Activated CD8-positive, alpha-beta T cell treated with anti-CD3 and anti-CD28 coated beads, Interleukin-2, amount 10 ng/mL, durations not matched to agents 7 days and 5 days (primary cell): ENCODE data around the gene MICU1. TPM values are rescaled to one million over a fixed set of nuclear protein-coding genes. Genes with fewer than 3 reads are reported as not detected.
"Not testable (repeated sequence)": the region's sequence is repeated elsewhere in the genome, so short reads cannot be mapped to it uniquely, and the experiment has no call there.

Experiments
- ATAC-seq: fragments of 150-1000 bp; cut with Tn5 transposase; one replicate; pipeline ENCODE4 v1.10.0; 2021; ENCODE audit warnings: moderate library complexity
- CTCF ChIA-PET: fragments of 350-600 bp; sonication (Branson Sonifier 250); formaldehyde crosslinking; loops from one replicate; lab custom pipeline; 2021; ENCODE audit warnings: antibody characterized with exemption; lab: Charles Lee
- POLR2A ChIA-PET: fragments of 350-600 bp; sonication (Branson Sonifier 250); formaldehyde crosslinking; loops from one replicate; lab custom pipeline; 2021; ENCODE audit warnings: antibody characterized with exemption; lab: Charles Lee
- DNase-seq: peaks from one replicate; pipeline ENCODE4 v3.0.0-alpha.2; 2020
- H3K27ac Mint-ChIP-seq: one replicate; pipeline ENCODE4 v1.8.0; 2021; ENCODE audit warnings: mild to moderate bottlenecking, mixed read lengths
- H3K27me3 Mint-ChIP-seq: one replicate; pipeline ENCODE4 v1.8.0; 2021; ENCODE audit warnings: low read depth, mixed read lengths
- H3K36me3 Mint-ChIP-seq: one replicate; pipeline ENCODE4 v1.8.0; 2021; ENCODE audit warnings: low read depth, mixed read lengths
- H3K4me1 Mint-ChIP-seq: one replicate; pipeline ENCODE4 v1.8.0; 2021; ENCODE audit warnings: low read depth, mixed read lengths
- H3K4me3 Mint-ChIP-seq: one replicate; pipeline ENCODE4 v1.8.0; 2021; ENCODE audit warnings: mild to moderate bottlenecking, mixed read lengths
- H3K9me3 Mint-ChIP-seq: one replicate; pipeline ENCODE4 v1.8.0; 2022; ENCODE audit warnings: mixed read lengths; ENCODE audit not compliant: insufficient read depth
- total RNA-seq, 2 experiments: library from RNA; stranded (reverse); gene quantifications; one replicate each; pipeline ENCODE4 v1.2.3, GENCODE V29; 2021

The MICU1 gene
- total RNA-seq, 2 experiments from 2014 or later: 23.4 to 26.9 TPM

GRCh38 chr10:72550239-72550638 lies 75.6 kb downstream of the MICU1 start:
- DNase-seq: no peak
- ChIA-PET CTCF (no interaction called here), POLR2A (no interaction called here)
- ATAC-seq: no peak
- Mint-ChIP-seq H3K27me3 (no peaks in the 10 kb centered on the region), H3K4me1 (no peaks in the 10 kb centered on the region), H3K4me3 (no peak overlapping the region), H3K36me3 (peaks cover 11% of the 10 kb centered on the region), H3K27ac (no peak overlapping the region), H3K9me3 (no peaks in the 10 kb centered on the region)

DNA sequence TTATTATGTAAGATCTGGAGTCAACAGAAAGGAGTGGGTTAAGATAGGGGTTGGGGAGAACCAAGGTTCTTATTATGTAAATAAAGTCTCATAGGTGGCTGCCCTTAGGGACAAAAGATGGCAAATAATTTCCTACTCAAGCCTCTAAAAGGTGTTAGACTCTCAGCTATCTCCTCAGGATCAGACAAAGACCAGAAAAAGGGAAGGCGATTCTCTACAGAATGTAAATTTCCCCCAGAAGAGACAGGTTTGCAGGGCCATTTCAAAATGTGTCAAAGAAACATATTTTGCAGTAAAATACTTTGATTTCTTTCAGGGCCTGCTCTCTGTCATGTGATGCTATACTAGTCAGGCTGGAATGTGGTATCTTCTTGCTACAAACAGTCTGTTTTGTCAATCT lies 80.3 kb downstream of the MICU1 start:
- Mint-ChIP-seq H3K9me3 (peaks cover 9% of the 10 kb centered on the region), H3K4me3 (no peak overlapping the region), H3K27me3 (no peaks in the 10 kb centered on the region), H3K4me1 (no peaks in the 10 kb centered on the region), H3K27ac (no peak overlapping the region), H3K36me3 (peaks cover 25% of the 10 kb centered on the region)
- POLR2A ChIA-PET: no interaction called here
- DNase-seq: no peak
- no peak for ATAC-seq
- CTCF ChIA-PET: no interaction called here

- POLR2A ChIA-PET, CTCF ChIA-PET: not testable (repeated sequence)
- peaks cover 27% of the 10 kb centered on the region for H3K36me3 Mint-ChIP-seq
Measured at GRCh38 chr10:72543855-72544254, 82.0 kb downstream of the MICU1 start.

DNA sequence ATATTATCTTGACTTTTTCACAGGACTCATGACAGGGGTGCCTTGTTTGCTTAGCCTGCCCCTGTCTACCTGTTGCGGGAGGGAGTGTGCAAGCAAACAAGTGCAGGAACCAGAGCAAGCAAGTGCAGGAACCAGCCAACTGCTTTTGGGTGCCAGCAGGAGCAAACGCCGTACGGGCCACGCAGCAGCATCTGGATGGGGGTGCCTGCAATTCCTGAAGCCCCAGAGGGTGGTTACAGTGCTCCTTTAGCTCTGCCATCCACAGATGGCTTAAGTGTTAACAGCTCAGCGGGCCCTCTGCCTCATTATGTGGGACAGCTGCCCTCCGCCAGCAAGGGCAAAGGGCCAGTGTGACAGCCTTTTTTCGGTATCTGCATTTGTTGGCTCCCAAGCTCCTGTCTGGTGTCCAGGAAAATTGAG lies 83.5 kb downstream of the MICU1 start:
- DNase-seq (no peak), ATAC-seq (no peak)
- Mint-ChIP-seq H3K4me3 (no peak overlapping the region), H3K4me1 (peaks cover 4% of the 10 kb centered on the region), H3K36me3 (peaks cover 22% of the 10 kb centered on the region), H3K9me3 (peaks cover 9% of the 10 kb centered on the region), H3K27ac (no peak overlapping the region), H3K27me3 (no peaks in the 10 kb centered on the region)
- ChIA-PET POLR2A (no interaction called here), CTCF (no interaction called here)

More at GRCh38 chr10:72543855-72544254, 82.0 kb downstream of the MICU1 start:
- H3K9me3 Mint-ChIP-seq, DNase-seq, ATAC-seq, H3K27ac Mint-ChIP-seq, H3K27me3 Mint-ChIP-seq, H3K4me1 Mint-ChIP-seq, H3K4me3 Mint-ChIP-seq: not testable (repeated sequence)

DNA sequence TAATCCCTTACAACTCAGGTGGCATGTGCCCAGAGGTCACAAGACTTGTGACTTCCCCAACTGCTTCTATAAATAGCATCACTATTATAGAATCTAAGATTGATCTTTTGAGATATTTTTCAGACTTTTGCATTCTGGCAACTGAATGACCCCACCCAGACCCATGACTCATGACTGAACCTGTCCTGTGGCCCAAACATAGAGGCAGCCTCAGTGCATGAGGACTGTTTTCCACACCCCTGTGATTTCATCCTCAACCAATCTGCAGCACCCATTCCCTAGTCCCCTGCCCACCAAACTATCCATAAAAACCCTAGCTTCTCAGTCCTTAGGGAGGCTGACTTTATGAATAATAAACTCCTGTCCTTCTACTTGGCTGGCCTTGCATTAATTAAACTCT lies 84.5 kb downstream of the MICU1 start:
- Mint-ChIP-seq H3K4me3 (no peak overlapping the region), H3K27me3 (no peaks in the 10 kb centered on the region), H3K36me3 (peaks cover 22% of the 10 kb centered on the region), H3K4me1 (peaks cover 4% of the 10 kb centered on the region), H3K27ac (no peak overlapping the region), H3K9me3 (peaks cover 9% of the 10 kb centered on the region)
- ChIA-PET CTCF (no interaction called here), POLR2A (no interaction called here)
- no peak for ATAC-seq
- DNase-seq: no peak

DNA sequence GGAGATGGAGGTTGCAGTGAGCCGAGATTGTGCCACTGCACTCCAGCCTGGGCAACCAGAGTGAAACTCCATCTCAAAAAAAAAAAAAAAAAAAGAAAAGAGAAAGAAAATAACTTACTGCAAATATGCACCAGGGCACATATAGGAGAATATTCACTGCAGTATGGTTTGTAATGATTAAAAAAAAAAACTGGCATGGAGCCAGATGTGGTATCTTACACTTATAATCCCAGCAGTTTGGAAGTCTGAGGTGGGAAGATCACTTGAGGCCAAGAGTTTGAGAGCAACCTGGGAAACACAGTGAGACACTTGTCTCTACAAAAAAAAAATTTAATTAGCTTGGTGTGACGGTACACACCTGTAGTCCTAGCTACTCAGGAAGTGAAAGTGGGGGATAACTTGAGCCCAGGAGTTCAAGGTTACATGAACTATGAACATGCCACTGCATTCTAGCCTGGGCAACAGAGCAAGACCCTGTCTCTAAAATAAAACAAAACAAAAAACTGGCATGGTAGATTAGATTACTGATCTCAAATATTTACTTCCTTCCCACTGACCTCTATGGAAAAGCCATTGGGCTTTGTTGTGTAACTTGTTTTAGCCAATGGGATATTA lies 85.6 kb downstream of the MICU1 start:
- H3K9me3 Mint-ChIP-seq: peaks cover 9% of the 10 kb centered on the region
- DNase-seq: no peak
- H3K4me3 Mint-ChIP-seq: no peak overlapping the region
- ChIA-PET CTCF (no interaction called here), POLR2A (no interaction called here)
- H3K36me3 Mint-ChIP-seq: peaks cover 22% of the 10 kb centered on the region
- peaks cover 4% of the 10 kb centered on the region for H3K4me1 Mint-ChIP-seq
- ATAC-seq: no peak
- H3K27me3 Mint-ChIP-seq: no peaks in the 10 kb centered on the region
- no peak overlapping the region for H3K27ac Mint-ChIP-seq

DNA sequence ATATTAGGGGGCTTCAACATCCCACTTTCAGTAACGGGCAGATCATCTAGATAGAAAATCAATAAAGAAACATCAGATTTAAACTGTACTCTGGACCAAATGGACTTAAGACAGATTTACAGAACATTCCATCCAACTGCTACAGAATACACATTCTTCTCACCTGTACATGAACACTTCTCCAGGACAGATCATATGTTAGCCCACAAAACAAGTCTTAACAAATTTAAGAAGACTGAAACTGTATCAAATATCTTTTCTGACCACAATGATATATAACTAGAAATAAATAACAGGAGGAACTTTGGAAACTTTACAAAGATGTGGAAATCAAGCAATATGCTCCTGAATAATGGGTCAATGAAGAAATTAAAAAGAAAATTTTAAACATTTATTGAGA lies 86.7 kb downstream of the MICU1 start:
- DNase-seq: no peak
- POLR2A ChIA-PET: no interaction called here
- CTCF ChIA-PET: no interaction called here
- H3K27me3 Mint-ChIP-seq: no peaks in the 10 kb centered on the region
- ATAC-seq: no peak
- H3K4me1 Mint-ChIP-seq: peaks cover 4% of the 10 kb centered on the region
- H3K9me3 Mint-ChIP-seq: peaks cover 9% of the 10 kb centered on the region
- no peak overlapping the region for H3K4me3 Mint-ChIP-seq
- H3K36me3 Mint-ChIP-seq: peaks cover 22% of the 10 kb centered on the region
- H3K27ac Mint-ChIP-seq: no peak overlapping the region

- DNase-seq (no peak), ATAC-seq (no peak)
- CTCF ChIA-PET: interaction anchor here (0.6 kb wide), 1 partner anchor 382 kb away, joined by 3 read pairs; no protein-coding TSS in a partner anchor
- H3K9me3 Mint-ChIP-seq: no peaks in the 10 kb centered on the region
- no peak overlapping the region for H3K27ac Mint-ChIP-seq
- no peaks in the 10 kb centered on the region for H3K36me3 Mint-ChIP-seq
- no peak overlapping the region for H3K4me3 Mint-ChIP-seq
- no peaks in the 10 kb centered on the region for H3K4me1 Mint-ChIP-seq
- no peaks in the 10 kb centered on the region for H3K27me3 Mint-ChIP-seq
- POLR2A ChIA-PET: no interaction called here
Measured at GRCh38 chr10:72525689-72526088, 100.2 kb downstream of the MICU1 start.

DNA sequence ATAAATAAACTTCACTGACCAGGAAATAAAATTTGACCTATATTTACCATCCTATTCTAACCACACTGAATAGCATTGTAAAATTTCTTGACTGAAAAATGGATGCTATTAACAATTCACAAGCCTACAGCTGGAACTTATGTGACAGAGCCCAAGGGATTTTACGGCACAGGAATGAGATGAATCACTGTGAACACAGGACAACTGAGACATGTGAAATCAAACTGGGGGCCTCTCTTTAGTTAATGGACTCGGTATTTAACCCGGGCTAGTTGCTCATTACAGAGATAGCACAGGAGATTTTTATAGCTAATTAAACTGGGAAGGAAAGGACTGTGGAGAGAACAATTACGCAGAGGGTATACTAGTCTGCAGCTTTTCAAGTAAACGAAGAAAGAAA lies 100.6 kb downstream of the MICU1 start:
- Mint-ChIP-seq H3K27me3 (no peaks in the 10 kb centered on the region), H3K4me1 (no peaks in the 10 kb centered on the region), H3K4me3 (no peak overlapping the region), H3K36me3 (no peaks in the 10 kb centered on the region), H3K27ac (no peak overlapping the region), H3K9me3 (no peaks in the 10 kb centered on the region)
- POLR2A ChIA-PET: no interaction called here
- CTCF ChIA-PET: no interaction called here
- DNase-seq (no peak), ATAC-seq (no peak)

- Mint-ChIP-seq H3K4me3 (no peak overlapping the region), H3K4me1 (no peaks in the 10 kb centered on the region), H3K27me3 (no peaks in the 10 kb centered on the region), H3K36me3 (no peaks in the 10 kb centered on the region), H3K27ac (no peak overlapping the region), H3K9me3 (no peaks in the 10 kb centered on the region)
- ATAC-seq: no peak
- no peak for DNase-seq
- ChIA-PET CTCF (no interaction called here), POLR2A (no interaction called here)
Measured at GRCh38 chr10:72524489-72524888, 101.4 kb downstream of the MICU1 start.

DNA sequence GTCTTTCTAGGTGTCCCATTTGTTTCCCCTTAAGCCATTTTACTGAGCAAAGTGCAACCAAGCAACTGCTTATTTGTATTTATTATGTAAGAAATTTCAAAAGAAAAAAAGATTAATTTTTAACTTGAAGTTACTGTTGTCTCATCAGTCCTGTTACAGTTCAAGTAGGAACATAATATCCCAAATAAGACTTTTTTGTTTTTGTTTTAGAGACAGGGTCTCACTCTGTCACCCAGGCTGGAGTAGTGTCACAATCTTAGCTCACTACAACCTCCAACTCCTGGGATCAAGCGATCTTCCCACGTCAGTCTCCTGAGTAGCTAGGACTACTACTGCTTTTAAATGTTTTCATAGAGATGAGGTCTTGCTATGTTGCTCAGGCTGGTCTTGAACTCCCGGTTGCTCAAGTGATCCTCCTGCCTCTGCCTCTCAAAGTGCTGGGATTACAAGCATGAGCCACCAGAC lies 101.9 kb downstream of the MICU1 start:
- Mint-ChIP-seq H3K4me1 (no peaks in the 10 kb centered on the region), H3K9me3 (no peaks in the 10 kb centered on the region), H3K36me3 (no peaks in the 10 kb centered on the region), H3K27ac (no peak overlapping the region), H3K4me3 (no peak overlapping the region), H3K27me3 (no peaks in the 10 kb centered on the region)
- POLR2A ChIA-PET: no interaction called here
- ATAC-seq (no peak), DNase-seq (no peak)
- CTCF ChIA-PET: no interaction called here

GRCh38 chr10:72523062-72523461 lies 102.8 kb downstream of the MICU1 start:
- no peaks in the 10 kb centered on the region for H3K36me3 Mint-ChIP-seq
- no peaks in the 10 kb centered on the region for H3K27me3 Mint-ChIP-seq
- no peaks in the 10 kb centered on the region for H3K9me3 Mint-ChIP-seq
- ChIA-PET POLR2A (no interaction called here), CTCF (interaction anchor here (0.6 kb wide), 1 partner anchor 78 kb away, joined by 3 read pairs; no protein-coding TSS in a partner anchor)
- no peak for DNase-seq
- no peak for ATAC-seq
- no peak overlapping the region for H3K4me3 Mint-ChIP-seq
- H3K4me1 Mint-ChIP-seq: no peaks in the 10 kb centered on the region
- H3K27ac Mint-ChIP-seq: no peak overlapping the region

- peaks cover 3% of the 10 kb centered on the region for H3K9me3 Mint-ChIP-seq
- no peak overlapping the region for H3K27ac Mint-ChIP-seq
- CTCF ChIA-PET: no interaction called here
- POLR2A ChIA-PET: no interaction called here
- ATAC-seq (no peak), DNase-seq (no peak)
- H3K4me1 Mint-ChIP-seq: no peaks in the 10 kb centered on the region
- H3K4me3 Mint-ChIP-seq: no peak overlapping the region
- peaks cover 4% of the 10 kb centered on the region for H3K36me3 Mint-ChIP-seq
- no peaks in the 10 kb centered on the region for H3K27me3 Mint-ChIP-seq
Measured at GRCh38 chr10:72517244-72517643, 108.6 kb downstream of the MICU1 start.
